GM18861 (cell line): ENCODE results near the gene LRRC27.
"Not testable (repeated sequence)": the region's sequence is repeated elsewhere in the genome, so short reads cannot be mapped to it uniquely, and the experiment has no call there.

Experiments used
- ATAC-seq: cut with Tn5 transposase; IDR thresholded peaks from one replicate; pipeline ENCODE4 v1.9.1; 2021; ENCODE audit not compliant: unreplicated experiment

Gene LRRC27

DNA sequence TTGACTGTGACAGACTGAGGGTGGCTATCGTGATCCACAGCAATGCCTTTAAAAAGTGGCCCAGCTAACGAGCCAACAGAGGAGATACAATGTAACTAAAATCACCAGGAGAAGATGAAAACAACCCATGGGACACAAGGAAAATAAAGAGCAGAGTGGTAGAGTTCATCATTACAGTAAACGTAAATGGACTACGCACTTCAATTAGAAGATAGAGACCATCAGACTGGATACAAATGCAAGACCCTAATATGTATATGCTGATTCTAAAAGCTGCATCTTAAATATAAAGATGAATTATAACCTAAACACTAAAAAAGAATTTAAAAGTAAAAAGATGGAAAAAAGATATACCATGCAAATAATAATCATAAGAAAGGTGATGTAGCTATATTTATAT, 17.7 kb upstream of the LRRC27 start:
- ATAC-seq = no peak

DNA sequence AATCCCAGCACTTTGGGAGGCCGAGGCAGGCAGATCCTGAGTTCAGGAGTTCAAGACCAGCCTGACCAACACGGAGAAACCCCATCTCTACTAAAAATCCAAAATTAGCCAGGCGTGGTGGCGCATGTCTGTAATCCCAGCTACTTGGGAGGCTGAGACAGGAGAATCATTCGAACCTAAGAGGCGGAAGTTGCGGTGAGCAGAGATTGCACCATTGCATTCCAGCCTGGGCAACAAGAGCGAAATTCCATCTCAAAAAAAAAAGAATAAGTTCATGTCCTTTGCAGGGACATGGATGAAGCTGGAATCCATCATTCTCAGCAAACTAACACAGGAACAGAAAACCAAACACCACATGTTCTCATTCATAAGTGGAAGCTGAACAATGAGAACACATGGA, 17.1 kb upstream of the LRRC27 start:
- ATAC-seq = not testable (repeated sequence)

DNA sequence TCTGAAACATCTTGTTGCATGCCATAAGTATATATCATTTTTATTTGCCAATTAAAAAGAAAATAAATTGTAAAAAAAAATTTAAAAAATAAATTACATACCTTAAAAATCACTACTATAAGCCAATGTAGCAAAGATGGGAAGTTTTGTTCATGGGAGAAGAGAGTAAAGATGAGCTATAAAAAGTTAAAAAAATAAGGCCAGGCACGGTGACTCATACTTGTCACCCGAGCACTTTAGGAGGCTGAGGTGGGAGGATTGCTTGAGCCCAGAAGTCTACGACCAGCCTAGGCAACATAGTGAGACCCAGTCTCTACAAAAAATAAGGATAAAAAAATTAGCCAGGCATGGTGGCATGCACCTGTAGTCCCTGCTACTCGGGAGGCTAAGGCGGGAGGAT, 15.9 kb upstream of the LRRC27 start:
- no peak for ATAC-seq

DNA sequence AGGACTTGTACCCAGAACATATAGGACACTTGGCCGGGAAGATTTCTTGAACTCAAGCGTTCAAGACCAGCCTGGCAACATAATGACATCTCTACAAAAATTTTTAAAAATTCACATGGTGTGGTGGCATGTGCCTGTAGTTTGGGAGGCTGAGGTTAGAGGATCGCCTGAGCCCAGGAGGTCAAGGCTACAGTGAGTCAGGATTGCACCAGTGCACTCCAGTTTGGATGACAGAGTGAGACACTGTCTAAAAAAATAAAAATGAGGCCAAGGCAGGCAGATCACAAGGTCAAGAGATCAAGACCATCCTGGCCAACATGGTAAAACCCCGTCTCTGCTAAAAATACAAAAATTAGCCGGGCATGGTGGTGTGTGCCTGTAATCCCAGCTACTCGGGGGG, 14.5 kb upstream of the LRRC27 start:
- ATAC-seq = not testable (repeated sequence)

DNA sequence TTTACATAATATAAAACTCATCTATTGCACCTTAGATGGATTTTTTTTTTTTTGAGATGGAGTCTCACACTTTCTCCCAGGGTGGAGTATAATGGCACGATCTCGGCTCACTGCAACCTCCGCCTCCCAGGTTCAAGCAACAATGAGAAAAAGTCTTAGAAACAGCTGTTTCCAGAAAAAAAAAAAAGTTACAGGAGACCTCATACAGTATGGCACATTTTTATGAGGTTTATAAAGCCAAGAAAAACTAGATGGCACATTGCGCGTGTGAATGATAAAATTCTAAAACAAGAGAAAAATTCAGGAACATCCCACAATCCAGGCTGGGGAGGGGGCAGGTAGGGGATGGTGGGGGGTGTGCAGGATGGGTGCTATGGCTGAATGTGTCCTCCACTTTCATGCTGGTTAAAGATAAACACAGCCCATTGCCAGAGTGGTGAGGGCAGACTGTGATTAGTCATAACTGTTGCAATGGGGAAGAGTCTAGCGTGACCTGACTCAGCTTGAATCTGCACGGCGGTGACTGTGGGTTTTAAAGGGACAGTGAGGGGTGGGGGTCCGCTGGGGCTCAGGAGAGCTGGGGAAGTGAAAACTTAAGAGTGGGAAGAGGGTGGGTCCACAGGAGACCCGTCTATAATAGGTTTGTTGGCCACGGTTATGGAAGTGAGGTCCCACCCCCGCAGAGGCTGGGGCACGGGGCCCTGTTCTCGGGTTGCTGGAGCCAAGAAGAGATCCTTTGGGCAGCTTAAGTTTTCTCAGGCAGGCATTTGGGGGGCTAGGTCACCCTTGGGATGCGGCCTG, 11.9 kb upstream of the LRRC27 start:
- ATAC-seq = peak; percentile 98

DNA sequence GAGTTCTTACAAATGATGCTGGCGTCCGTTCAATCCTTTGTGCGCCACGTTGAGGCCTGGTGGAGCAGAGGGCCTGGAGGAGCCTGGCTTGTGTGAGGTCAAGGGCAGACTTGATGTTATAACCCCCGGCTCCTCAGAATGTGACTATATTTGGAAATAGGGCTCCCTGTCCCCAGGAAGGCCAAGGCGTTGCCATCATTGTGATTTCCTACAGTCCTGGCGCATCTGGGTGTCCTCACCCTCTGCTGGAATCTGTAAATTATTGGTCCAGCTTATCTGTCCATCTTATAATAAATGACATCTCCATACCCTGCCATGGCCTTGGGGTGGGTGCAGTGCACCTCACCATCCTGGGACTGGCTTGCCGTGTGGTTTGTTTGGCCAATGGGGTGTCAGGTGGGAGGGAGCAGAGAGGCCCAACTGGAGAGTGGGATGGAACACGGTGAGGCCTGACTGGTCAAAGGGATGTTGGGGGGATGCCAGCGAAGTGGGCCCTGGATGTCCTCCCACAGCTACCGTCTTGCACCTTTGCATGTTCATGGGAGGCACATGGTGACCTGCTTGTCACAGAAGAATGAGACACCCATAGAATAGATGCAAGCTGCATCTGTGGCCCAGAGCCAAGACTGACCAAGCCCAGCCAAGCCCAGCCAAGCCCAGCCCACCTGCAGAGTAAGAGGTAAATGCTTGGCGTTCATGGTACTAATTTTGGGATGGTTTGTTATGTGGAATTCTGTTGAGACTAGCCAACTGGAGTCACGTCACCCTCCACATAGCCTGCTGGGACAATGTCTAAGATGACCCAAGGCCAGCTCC, 11.1 kb upstream of the LRRC27 start:
- ATAC-seq = no peak

DNA sequence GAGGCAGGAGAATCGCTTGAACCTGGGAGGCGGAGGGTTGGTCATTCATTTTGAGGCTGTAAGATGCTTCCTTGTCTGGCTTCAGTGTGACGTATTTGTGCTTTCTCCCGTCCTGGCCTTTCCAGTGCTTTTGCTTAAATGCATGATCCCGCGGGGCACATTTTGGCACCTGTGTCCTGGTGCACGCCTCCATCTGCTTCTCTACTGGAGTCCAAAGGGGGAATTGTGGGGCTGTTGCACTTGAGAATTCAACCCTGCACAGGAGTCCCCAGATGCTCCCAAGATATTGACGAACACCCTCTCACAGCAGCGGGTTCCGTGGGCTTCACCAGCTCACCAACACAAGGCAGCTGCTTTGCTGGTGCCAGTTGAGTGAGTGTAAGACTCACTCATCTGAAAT, 10.3 kb upstream of the LRRC27 start:
- ATAC-seq = no peak

DNA sequence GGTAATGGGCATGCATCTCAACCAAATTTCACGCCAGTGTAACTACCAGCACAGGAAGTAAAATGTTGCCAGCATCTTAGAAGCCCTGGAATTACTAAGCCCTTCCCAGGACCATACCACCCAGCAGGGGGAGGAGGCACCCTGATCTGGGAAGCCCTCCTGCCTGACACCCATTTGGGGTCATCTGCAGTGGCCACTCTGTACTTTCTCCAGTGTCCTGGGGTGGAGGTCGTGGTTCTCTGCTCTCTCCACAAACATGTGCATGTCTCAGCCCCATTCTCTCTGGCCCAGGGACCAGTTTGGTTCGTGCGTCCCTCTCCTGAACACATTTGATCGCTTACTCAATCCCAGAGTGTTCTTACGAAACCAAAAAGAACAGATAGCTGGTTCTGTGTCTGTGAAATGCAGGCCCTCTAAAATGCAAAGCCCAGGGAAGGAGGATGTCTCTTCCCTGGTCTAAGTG, 9.4 kb upstream of the LRRC27 start:
- no peak for ATAC-seq

DNA sequence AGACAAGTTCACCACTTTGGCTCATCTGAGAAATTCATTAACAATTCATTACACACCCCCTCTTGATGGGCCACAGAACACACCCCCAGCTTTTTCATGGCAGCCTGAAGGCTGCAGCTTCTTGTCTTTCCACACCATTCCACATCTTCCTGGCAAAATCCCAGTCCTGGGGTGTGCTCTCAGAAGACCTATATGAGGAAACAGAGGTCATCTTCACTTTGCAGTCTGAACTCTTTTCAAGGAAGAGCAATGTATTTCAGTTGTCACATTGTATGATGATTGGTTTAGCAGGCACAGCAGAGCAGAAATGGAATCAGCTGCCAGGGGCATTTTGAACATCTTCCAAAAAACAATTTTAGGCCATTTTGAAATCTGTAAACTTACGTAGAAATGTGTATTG, 7.8 kb upstream of the LRRC27 start:
- no peak for ATAC-seq

DNA sequence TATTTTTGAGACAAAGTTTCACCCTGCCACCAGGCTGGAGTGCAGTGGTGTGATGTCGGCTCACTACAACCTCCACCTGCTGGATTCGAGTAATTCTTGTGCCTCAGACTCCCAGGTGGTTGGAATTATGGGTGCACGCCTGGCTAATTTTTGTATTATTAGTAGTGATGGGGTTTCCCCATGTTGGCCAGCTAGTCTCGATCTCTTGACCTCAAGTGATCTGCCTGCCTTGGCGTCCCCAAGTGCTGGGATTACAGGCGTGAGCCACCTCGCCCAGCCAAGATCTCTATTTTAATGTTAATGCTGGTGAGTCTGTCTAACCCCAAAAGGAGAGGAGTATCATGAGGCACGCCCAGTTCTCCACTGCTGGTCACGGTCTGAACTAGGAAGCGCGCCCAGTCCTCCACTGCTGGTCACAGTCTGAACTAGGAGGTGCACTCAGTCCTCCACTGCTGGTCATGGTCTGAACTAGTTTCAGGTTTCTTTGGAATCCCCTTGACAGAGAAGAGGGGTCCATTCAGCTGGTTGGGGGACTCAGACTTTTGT, 5.6 kb upstream of the LRRC27 start:
- no peak for ATAC-seq

DNA sequence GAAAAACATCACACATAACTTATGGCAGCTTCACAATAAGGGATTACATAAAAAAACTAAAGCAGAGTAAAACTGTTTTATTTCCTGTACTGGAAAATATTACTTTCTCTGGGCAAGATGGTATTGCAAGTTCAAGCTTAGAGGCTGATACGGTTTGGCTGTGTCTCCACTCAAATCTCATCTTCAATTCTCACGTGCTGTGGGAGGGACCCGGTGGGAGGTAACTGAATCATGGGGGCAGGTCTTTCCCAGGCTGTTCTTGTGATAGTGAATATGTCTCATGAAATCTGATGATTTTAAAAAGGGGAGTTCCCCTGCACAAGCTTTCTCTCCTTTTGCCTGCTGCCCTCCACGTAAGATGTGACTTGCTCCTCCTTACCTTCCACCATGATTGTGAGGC, 5.1 kb upstream of the LRRC27 start:
- no peak for ATAC-seq

DNA sequence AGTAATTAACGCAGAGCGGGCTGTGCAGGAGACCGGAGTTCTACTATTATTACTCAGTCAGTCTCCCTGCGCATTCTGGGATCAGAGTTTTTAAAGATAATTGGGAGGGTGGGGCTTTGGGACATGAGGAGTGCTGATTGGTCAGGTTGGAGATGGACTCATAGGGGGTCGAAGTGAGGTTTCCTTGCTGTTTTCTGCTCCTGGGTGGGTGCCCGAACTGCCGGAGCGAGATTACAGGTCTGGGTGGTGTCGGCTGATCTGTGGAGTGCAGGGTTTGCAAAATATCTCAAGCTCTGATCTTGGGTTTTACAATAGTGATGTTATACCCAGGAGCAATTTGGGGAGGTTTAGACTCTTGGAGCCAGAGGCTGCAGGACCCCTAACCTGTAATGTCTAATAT, 3.9 kb upstream of the LRRC27 start:
- no peak for ATAC-seq

DNA sequence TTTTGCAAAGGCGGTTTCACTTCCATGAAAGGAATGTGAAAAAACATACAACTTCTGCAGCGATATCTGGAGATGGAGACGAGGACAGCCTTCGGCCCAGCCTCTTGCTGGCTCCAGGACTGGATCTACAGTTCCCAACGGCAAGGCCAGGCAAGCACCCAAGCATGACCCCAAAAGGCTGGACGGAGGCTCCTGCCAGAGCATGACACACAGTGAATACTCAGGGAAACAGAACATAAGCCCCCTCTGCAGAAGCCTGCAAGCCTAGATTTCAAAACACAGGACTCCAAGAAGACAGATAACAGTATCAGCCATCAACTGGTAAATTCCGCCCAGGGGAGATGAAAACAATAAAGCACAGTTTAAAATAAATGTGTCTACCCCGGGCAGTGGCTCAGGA, 3.3 kb upstream of the LRRC27 start:
- ATAC-seq = no peak

DNA sequence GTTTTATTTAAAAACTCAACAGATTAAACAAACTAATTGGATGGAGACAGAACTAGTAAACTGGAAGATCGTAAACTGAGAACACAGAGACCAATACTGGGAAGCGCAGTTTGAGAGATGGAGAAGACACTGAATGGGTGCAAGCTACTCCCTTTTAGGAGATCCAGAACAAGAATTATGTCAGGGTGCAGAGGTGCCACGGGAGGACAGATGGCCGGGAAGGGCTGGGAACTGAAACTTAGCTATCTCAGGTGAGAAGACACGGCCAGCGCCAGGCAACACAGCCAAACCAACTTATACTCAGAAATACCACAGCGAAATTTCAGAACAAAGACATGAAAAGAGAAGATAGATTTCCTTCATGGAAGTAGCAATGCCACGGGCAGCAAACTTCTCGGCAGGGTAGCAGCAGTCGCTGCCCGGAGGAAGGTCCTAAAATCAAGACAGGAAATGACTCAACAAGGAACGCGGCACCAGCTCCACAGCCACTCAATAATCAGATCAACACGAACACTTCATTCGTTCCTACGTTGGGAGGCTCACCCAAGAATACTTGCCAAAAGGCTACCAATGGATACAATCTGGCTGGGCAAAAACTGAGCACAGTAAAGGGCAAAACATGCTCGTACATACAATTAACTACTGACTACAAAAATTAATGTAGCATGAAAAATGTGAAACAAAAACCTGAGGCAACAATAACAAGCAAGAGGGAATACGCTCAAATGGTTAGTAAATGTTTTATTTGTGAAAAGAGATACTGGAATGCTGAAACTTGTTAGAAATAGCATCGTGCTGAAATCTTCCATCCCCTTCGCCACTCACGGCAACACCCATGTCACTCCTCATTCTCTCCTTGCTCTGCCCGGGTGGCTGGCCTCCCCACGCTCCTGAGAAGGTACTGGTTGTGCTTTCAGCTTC, 2.2 kb upstream of the LRRC27 start:
- no peak for ATAC-seq

DNA sequence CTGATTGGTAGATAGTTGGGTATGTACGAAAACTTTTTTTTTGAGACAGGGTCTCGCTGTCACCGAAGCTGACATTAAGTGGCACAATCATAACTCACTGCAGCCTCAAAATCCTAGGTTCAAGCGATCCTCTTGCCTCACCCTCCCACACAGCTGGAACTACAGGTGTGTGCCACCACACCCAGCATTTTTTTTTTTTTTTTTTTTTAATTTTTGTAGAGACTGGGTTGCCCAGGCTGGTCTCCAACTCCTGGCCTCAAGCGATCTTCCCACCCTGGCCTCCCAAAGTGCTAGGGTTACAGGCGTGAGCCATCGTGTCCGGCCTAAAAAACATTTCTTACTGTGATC, 1.5 kb upstream of the LRRC27 start:
- no peak for ATAC-seq

DNA sequence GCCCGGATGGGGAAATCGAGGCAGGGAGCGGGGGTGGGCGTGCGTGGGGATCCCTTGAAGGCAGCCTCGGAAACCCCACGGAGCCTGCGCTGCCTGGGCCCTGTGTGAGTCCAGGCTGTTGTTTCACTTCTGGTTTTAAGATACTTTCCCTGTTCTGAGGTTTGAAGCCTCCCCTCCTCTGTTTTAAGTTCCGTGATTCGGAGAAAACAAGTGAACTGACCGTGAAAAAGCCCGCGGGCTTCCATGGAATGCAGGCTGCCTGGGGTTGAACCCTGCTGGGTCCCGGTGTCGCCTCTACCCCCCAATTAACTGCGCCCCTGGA, 401 bp downstream of the LRRC27 start:
- peak; percentile 36 for ATAC-seq

DNA sequence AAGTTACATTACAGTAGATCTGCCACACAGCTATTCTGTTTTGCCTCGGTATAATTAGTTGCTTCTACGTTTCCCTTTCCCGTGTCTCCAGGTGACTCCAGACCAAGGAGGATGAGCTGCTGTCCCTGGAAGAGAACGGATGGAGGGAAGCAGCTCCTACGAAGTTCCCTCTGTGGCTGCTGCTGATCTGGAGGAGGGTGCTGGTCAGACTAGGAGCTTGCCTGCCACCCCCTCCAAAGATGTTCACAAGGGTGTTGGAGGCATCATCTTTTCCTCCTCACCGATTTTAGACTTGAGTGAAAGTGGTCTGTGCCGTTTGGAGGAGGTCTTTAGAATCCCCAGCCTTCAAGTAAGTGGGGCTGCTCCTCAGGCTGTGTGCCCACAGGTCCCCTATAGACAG, 1.4 kb downstream of the LRRC27 start:
- ATAC-seq = no peak

DNA sequence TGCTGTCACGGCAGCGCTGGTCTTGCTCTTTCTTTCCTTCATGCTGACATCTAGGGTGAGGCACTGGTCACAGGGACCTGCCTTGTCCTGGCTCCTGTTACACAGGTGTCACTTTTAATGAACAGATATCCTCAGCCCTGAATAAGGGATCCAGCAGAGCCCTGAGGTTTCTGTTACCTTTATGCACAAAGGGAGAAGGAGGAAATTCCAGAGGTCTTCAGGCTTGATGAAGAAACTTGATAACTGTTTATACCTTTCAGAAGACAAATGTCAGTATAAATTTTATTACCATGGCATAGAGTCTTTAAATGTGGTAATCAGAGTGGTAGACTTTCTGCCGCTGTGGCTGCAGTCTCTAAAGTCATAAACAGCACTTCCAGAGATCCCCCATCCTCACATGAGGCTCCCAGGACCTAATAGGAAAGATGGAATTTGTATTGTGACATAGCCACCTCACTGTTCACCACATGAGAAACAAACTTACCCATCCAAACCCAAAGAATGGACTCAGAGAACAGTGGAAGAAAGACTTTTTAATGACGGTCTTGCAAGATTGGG, 2.7 kb downstream of the LRRC27 start:
- ATAC-seq = no peak

DNA sequence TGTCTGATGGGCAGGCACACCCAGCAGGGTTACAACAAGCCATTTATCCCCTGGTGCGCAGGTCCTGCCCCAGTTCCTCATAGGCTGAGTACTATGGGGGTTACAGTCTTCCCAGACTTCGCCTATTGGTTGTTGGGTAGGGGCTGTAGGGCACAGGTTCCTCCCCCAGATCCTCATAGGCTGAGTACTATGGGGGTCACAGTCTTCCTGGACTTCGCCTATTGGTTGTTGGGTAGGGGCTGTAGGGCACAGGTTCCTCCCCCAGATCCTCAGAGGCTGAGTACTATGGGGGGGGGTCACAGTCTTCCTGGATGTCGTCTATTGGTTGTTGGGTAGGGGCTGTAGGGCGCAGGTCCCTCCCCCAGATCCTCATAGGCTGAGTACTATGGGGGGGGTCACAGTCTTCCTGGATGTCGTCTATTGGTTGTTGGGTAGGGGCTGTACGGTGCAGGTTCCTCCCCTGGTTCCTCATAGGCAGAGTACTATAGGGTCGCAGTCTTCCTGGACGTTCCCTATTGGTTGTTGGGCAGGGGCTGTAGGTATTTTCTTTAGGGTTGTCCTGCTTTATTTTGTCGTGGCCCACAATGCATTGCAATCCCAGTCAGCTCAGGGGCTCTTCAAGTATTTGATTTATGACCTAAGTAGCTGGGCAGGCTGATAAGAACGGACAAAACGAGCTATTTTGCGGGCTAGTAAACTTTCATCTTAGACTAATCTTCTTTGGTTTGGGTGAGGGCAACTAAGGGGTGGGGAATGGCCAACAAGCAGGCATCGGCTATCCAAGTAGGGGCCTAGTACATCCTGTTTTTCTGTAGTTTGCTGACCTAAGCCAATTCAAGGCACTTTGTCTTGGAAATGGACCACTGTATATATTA, 3.4 kb downstream of the LRRC27 start:
- ATAC-seq = no peak
